GOT3 (cell line): ENCODE measurements around the gene MGA.
"Not testable (repeated sequence)": the region's sequence is repeated elsewhere in the genome, so short reads cannot be mapped to it uniquely, and the experiment has no call there.

ENCODE experiments used
- DNase-seq: peaks from one replicate; lab custom pipeline; 2025; ENCODE audit warnings: mixed read lengths; lab: John Stamatoyannopoulos, UW

Gene MGA

GRCh38 chr15:41716864-41717263 is 56.7 kb downstream of the MGA start:
- DNase-seq = no peak

DNA sequence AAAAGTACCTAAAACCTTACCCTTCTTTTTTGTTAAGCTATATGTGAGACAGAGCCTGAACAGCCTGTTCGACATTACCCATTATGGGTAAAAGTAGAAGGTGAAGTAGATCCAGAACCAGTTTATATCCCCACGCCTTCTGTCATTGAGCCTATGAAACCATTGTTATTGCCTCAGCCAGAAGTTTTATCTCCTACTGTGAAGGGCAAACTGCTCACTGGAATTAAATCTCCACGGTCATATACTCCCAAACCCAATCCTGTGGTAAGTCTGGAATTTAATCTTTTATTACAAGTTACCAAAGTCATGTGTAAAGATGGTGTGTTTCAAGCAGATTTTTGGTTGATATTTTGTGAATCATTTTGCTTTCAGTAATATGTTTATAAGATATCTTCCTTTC is 66.9 kb downstream of the MGA start:
- DNase-seq = no peak

DNA sequence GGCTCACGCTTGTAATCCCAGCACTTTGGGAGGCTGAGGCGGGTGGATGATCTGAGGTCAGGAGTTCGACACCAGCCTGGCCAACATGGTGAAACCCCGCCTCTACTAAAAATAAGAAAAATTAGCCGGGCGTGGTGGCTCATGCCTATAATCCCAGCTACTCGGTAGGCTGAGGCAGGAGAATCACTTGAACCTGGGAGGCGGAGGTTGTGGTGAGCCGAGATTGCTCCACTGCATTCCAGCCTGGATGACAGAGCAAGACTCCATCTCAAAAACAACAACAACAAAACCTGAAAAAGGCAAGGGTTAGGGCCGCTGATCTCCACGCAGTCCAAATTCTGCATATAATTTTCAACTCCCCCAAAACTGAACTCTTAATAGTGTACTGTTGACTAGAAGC is 67.9 kb downstream of the MGA start:
- DNase-seq = not testable (repeated sequence)

- DNase-seq = no peak
Observed at GRCh38 chr15:41730543-41730942, 70.3 kb downstream of the MGA start.

DNA sequence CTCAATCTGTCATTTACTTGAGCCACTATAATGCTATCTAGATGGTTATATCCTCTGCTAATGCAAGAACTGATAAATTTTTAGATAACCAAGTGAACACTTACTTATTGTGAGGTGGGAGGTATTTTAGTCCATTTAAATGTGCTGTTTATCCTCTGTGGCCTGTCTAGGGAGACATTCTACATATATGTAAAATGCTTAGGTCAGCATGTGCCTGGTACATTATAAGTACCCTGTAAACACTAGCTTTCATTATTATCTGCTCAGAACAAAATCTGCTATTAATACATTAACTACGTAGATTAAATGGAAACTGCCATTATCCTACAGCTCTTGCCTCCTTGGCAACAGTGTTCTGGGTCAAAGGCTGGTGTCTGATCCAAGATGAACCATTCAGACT is 72.3 kb downstream of the MGA start:
- no peak for DNase-seq

DNA sequence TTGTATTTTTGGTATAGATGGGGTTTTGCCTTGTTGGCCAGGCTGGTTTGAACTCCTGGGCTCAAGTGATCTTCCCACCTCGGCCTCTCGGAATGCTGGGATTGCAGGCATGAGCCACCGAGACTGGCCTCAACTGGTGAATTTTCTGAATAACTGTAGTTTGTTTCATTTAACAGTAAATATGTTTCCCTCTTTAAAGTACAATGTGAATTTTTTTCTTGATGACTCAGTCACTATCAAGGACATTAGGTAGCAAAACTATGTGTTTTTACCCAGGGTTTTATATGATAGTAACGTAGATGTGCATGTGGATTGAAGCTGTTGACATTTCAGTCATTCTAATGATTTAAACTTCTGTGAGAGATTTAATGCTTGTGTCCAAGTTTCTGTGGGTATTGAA is 73.9 kb downstream of the MGA start:
- DNase-seq = no peak

DNA sequence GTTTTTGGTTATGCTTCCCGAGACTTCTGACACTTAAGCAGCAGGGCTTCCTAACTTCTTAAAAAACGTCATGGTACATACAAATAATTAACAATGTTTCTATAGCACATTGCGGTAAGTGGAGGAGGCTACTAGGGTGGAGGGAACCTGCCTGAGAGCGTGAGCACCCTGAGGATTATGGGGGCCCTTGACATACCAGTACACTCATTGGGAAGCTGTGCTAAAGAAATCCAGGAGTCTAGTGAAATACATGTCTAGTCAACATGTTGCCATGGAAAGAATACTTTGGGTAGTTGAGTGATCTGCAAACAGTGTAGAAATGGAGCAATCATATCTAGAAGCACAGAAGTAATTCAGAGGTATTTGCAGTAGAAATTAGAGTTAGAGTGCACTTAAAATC is 74.8 kb downstream of the MGA start:
- no peak for DNase-seq

- DNase-seq = not testable (repeated sequence)
Observed at GRCh38 chr15:41735492-41735891, 75.3 kb downstream of the MGA start.

DNA sequence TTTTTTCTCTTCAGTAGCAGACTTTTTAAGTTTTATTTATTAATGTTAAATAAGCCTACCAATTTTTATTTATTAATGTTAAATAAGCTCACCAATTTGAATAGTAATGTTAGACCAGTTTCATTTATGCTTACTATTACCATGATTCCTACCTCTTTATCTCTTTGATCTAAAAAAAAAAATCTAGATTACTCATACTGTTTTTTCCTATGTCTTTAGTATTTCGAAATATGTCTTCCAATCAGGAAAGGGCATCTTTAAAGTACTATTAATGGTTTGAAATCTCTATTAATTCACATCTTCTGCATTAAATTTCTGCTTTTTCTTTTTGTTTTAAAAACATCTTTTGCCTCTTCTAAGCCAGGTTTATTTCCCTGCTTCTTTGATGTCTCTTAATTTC is 86.6 kb downstream of the MGA start:
- no peak for DNase-seq

GRCh38 chr15:41756198-41756597 is 96.0 kb downstream of the MGA start:
- no peak for DNase-seq

DNA sequence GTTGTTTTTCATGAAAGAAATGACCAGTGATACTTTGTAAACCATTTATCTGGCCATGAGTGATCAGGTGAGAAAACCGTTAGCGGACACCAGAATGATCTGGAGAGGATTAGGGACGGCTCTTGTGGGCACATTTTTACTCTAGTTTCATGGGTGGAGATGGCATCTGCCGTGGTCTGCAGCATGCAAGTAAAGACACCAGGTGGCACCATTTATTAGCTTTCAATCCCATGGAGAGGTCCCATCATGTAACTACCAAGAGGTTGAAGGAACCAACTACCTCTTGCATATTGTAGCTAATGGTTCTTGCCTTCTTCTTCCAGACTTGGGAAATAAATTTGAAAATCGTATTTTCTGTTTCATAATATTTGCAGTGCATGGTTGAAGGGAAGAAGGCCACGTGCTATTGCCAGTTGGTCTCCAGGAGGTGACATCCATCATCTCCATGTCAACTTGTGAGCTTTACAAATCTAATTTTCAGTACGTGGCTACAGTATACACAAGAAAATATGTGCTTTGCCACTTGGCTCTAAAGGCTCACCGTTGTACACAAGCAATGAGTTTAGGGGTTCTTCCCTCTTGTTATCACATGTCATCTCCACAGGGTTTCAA is 112.6 kb downstream of the MGA start:
- no peak for DNase-seq

- no peak for DNase-seq
Observed at GRCh38 chr15:41773332-41773728, 113.1 kb downstream of the MGA start.

DNA sequence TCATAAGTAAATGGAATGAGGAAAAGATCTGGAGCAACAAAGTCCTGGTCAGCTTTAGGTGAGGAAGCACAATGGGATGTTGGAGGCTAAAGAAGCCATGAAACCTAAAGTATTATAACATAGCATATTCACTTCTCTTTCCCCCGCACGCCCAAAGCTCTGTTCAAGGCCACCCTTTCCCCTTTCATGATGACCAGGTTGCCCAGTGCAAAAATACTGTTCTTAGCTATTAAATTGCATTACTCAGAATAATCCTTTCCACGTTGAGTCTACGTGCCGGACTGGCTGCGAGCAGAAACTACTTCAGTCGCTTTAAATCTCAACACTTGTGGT is 113.5 kb downstream of the MGA start:
- no peak for DNase-seq

DNA sequence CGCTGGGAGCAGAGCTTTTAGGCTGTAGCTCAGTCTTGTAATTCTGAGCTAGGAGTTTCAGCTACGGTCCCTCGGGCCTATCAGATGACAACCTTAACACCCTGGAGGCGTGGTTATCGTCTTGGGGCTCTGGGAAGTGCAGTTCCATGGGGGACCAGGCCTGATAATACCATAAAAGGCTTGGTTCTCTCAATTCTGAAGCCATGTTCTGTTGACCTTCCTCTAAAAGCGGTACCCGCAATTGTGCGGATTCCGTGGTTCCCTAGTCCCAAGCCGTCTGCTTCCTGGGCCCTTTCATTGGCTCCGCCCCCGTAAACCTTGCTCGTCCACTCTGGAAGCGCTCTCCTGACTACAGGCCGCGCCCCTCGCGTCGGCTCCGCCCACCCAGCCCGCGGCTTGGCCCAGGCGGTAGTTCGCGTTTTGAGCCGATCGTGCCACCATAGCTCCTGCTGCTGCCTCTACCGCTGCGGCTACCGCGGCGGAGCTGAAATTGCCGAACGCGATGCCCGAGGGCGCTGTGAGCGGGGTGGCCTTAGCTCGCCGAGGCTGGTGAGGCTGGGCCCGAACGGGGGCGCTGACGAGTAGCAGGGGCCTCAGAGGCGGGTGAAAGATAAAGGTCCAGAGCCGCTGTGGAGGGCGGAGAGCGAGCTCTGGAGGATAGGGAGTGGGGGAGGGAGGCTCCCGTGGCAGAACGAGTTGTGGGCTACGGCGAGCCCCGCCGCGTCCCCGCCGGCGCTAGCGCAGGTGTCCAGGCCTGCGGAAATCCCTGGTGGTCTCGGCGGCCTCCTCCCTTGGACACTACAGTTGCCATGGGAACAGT is 114.1 kb downstream of the MGA start, which contains the start of gene MAPKBP1:
Gene MAPKBP1, plus strand, starts transcription at position 423 of the 820 bp plus-strand sequence. CDS start 792 bp downstream, outside the sequence.
- peak; percentile 92 for DNase-seq

DNA sequence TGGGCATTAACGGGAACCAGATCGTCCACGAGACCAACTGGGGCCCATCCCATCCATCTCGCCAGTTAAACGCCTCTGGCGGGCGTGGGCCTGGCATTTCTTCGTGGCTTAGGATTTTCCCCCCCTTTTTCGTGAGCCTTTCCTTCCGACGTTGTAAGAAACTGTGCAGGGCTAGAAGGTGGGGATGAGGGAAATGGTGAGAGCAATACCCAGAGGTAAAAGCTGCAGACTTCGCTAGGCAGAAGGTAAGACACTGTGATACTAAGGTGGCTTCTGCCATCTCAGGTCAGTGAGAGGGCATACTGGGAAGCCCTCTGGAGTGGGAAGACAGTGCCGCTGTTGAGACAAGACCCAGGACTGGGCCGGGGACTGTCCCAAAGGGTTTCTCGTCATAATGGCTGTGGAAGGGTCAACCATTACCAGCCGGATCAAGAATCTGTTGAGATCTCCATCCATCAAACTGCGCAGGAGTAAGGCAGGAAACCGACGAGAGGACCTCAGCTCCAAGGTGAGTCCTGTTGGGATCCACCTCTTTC is 114.7 kb downstream of the MGA start:
- no peak for DNase-seq

GRCh38 chr15:41775651-41776050 is 115.4 kb downstream of the MGA start:
- no peak for DNase-seq

DNA sequence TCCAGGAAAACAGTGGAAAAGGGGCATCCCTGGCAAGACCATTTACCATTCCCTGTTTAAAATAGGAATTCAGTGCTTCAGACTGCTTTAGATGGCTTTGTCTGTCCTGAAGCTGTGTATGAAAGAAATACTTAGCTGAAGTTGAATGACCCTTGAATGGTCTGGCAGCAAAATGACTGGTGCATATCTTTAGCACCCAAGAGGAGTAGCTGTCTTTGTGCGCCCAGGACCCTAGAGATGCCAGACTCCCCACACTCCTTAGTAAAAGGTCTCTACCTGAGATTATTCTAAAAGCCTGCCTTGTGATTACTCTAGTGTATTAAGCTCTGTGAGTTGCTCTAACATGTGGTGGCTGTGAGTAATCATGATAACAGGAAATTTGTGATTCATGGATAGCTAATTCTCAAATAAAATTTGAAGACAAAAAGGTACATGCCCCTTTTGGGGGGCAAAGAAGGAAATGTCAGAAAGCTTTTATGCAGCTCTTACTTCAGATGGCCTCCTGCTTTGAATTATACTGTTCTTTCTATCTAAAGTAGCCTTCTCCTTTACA is 117.3 kb downstream of the MGA start:
- no peak for DNase-seq

DNA sequence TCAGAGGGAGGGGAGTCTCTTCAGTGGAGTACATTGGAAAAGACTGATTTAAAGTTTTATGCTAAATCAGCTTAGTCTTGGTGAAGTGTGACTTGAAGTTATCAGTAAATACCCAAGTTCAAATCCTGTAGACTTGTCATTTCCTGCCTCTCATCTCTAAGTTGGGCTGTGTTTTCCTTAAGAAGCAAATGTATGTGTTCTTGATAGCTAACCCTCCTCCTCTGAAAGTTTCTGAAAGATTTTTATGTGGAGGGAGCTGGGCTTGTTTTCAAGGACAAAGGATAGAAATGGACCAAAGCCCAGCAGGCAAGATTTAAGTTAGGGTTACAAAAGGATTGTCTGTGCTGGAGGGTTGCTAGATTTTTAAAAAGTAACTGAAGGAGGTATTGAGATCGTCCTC is 118.3 kb downstream of the MGA start:
- no peak for DNase-seq

DNA sequence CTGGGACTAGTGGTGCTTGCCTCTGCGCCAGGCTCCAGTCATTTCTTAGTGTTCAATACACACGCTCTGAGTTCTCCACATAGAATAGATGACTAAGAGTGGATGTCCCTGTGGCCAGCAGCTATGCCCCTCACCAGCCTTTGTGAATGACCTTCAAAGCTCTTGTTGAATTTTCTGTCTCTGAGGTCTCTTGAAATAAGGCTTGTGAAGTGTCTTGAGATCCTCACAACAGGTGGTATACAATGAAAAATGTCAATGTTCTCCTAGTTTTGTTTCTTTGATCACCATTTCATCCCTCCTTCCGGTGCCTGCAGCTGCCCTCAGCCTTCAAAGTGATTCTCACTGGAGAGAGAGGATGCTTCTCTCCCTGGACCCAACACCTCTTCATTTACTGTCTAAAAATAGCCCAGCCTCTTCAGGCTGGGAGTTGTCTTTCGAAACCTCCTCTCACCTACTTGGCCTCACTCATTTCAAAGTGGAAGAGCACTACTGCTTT is 119.5 kb downstream of the MGA start:
- DNase-seq = no peak

- no peak for DNase-seq
Observed at GRCh38 chr15:41780266-41780665, 120.1 kb downstream of the MGA start.

- DNase-seq = no peak
Observed at GRCh38 chr15:41780727-41781126, 120.5 kb downstream of the MGA start.

DNA sequence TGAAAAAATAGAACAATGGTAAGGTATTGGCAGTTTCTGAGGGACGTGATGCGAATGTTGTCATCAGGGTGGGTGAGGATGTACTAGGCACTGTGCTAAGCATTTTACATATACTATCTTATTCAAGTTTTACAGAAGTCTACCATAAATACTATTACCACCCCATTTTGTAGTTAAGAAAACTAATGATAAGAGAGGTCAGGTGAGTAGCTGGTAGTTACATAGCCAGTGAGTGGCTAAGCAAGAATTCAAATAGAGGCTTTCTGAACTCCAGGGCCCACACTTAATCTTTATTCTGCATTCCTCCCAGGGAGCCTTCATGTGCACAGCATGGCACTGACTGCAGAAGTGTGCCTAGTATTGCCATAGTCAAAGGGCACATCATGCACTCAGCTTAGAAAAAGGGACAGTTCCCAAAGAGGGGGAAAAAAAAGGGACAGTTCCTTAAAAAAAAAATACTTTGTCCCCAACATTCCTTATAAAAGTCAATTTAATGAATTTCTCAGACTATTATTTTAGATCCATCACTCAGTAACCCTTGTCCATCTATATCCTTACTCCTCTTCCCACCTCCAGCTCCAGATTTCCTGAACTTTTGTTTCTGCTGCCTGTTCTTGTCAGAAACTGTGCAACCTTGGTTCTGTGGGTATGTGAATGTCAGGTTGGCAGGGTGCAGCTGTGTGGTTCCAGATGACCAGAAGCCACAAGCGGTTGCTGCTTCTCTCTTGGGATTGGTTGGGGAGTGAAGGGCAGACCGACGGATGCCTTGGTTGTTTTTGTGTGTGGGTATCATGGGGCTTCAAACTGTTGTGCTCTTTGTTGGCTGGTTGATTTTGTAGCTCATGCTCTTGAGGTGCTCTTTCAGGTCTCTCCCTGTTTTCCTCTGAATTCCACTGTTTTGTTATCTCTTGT is 122.4 kb downstream of the MGA start:
- DNase-seq = no peak
